K562 (cell line): ENCODE data around the gene NRXN2. TPM values are rescaled to one million over a fixed set of nuclear protein-coding genes. Genes with fewer than 3 reads are reported as not detected.

Source experiments
- CBFA2T2 ChIP-seq: fragments of 450-650 bp; conservative IDR thresholded peaks from 2 replicates; pipeline ENCODE4 v1.6.1; 2017; ENCODE audit warnings: mild to moderate bottlenecking
- CBFA2T3 ChIP-seq: fragments of 450-650 bp; IDR thresholded peaks from 2 replicates; pipeline ENCODE4 v1.6.1; 2017
- ESRRA ChIP-seq: fragments of 450-650 bp; IDR thresholded peaks from 2 replicates; pipeline ENCODE4 v1.6.1; 2014; ENCODE audit warnings: low read depth, mild to moderate bottlenecking, moderate library complexity, borderline replicate concordance
- HIVEP1 ChIP-seq: fragments of 250-450 bp; sonication (Bioruptor Pico); IDR thresholded peaks from 2 replicates; pipeline ENCODE4 v1.4.0; 2020; ENCODE audit warnings: mild to moderate bottlenecking
- MEIS2 ChIP-seq: fragments of 450-650 bp; IDR thresholded peaks from 2 replicates; pipeline ENCODE4 v1.6.1; 2014; ENCODE audit warnings: mild to moderate bottlenecking; ENCODE audit not compliant: partially characterized antibody
- MTA3 ChIP-seq: fragments of 450-650 bp; formaldehyde crosslinking; IDR thresholded peaks from 2 replicates; pipeline ENCODE4 v1.6.1; 2017; ENCODE audit warnings: mild to moderate bottlenecking, borderline replicate concordance
- NRF1 ChIP-seq, 2 experiments: fragments of 450-650 bp; IDR thresholded peaks in 1 of 2; conservative IDR thresholded peaks in 1 of 2; 2 replicates each; pipeline ENCODE4 v1.6.1; 2014; ENCODE audit warnings: mild to moderate bottlenecking in 2 of 2
- PCBP1 ChIP-seq: fragments of 200-400 bp; formaldehyde crosslinking; IDR thresholded peaks from 2 replicates; pipeline ENCODE4 v1.6.1; 2018; ENCODE audit warnings: mild to moderate bottlenecking, low read depth, low read length; ENCODE audit not compliant: poor library complexity, severe bottlenecking
- RBBP5 ChIP-seq: fragments of 200-600 bp; sonication (generic); IDR thresholded peaks from 2 replicates; pipeline ENCODE4 v1.6.1; 2012; ENCODE audit warnings: borderline replicate concordance, mild to moderate bottlenecking, low read length, control low read depth, inconsistent platforms; ENCODE audit not compliant: insufficient read depth, poor library complexity, severe bottlenecking
- ZBTB17 ChIP-seq: fragments of 450-650 bp; formaldehyde crosslinking; IDR thresholded peaks from 2 replicates; pipeline ENCODE4 v1.4.0; 2020; ENCODE audit warnings: mild to moderate bottlenecking
- polyA plus RNA-seq, 8 experiments: library from polyadenylated mRNA; depleted of rRNA in 4 of 8; stranded (reverse) in 5 of 8; unstranded in 3 of 8; fragments of >200 nt; fragmentation: Nextera tagmentation in 2 of 8; fragmentation: Illumina TruSeq in 1 of 8; extraction: Ambion mirVana in 2 of 8; extraction: Trizol in 1 of 8; gene quantifications; 2 replicates each; pipeline versions ENCODE4 v1.2.1 to v1.2.3, GENCODE V29; 2011 to 2014; ENCODE audit warnings: inconsistent platforms in 1 of 8, missing spikeins in 1 of 8
- total RNA-seq, 7 experiments: library from RNA; depleted of rRNA in 6 of 7; stranded (reverse); fragments of >200 nt in 6 of 7; fragmentation: Illumina TruSeq in 2 of 7; extraction: Trizol in 2 of 7; gene quantifications; 2 replicates each; pipeline versions ENCODE4 v1.2.1 to v1.2.3, GENCODE V29; 2011 to 2021; ENCODE audit warnings: low replicate concordance in 1 of 7
- TF ChIP-seq, protein P1 (sequence below), 3 experiments: fragments of 200-800 bp in 1 of 3; fragments of 250-450 bp in 1 of 3; fragments of 450-650 bp in 1 of 3; sonication (Bioruptor Pico) in 1 of 3; sonication (Bioruptor generic) in 1 of 3; formaldehyde crosslinking in 1 of 3; IDR thresholded peaks; 2 replicates each; pipeline versions ENCODE4 v1.6.1 to v1.8.0; 2016 to 2022; ENCODE audit warnings: mild to moderate bottlenecking in 2 of 3, missing genetic modification characterization in 2 of 3, missing compliant biosample characterization in 1 of 3, moderate library complexity in 1 of 3
- TF ChIP-seq, protein P2 (sequence below), 2 experiments: fragments of 250-450 bp in 1 of 2; fragments of 450-650 bp in 1 of 2; sonication (Bioruptor Pico) in 1 of 2; IDR thresholded peaks; 2 replicates each; pipeline versions ENCODE4 v1.6.1 to v1.8.0; 2016 to 2021; ENCODE audit warnings: mild to moderate bottlenecking in 2 of 2, moderate library complexity in 2 of 2, missing compliant biosample characterization in 1 of 2, missing genetic modification characterization in 1 of 2

Gene NRXN2
- total and polyA plus RNA-seq, 9 of the 15 experiments (the other 6 are each of a cell fraction or from before 2014, with no cell fraction given): 0.07 to 0.47 (median 0.15) TPM; not detected in 4

DNA sequence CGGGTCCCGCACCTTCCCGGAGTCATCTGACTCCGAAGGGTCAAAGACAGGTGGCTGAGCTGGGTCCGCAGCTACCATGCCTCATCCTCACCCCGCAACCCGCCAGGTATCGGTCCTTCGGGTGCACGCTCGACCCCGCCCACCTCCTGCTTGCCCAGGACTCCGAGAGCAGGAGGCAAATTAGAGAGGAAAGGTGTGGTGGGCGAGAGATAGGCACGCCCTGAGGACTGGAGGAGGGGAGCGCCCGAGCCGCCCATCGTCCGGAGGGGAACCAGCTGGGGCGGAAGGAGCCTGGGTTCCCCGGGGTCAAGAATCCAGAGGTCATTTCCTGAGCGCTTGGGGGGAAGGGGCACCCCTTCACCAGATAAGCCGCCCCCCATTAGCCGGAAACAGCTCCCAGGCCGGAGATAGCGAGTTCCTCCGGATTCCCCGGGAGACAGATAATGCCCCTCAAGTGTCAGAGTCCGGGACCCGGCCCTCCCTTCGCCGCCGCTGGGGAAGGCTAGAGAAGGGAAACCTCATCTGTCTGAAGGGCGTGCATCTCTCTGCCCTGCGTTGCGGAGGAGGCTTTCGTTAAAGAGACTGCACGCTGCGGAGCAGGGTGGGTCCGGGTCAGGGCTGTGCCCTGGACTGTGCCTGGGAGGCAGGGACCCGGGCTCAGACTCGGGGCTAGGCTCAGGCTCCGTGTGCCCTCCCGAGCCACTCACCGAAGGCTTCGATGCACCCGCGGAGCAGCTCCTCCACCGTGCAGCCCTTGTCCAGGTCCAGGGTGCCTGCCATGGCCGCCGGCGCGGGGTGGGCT, 19.3 kb upstream of the NRXN2 start (continued):
- TF ChIP-seq, protein P1, sequence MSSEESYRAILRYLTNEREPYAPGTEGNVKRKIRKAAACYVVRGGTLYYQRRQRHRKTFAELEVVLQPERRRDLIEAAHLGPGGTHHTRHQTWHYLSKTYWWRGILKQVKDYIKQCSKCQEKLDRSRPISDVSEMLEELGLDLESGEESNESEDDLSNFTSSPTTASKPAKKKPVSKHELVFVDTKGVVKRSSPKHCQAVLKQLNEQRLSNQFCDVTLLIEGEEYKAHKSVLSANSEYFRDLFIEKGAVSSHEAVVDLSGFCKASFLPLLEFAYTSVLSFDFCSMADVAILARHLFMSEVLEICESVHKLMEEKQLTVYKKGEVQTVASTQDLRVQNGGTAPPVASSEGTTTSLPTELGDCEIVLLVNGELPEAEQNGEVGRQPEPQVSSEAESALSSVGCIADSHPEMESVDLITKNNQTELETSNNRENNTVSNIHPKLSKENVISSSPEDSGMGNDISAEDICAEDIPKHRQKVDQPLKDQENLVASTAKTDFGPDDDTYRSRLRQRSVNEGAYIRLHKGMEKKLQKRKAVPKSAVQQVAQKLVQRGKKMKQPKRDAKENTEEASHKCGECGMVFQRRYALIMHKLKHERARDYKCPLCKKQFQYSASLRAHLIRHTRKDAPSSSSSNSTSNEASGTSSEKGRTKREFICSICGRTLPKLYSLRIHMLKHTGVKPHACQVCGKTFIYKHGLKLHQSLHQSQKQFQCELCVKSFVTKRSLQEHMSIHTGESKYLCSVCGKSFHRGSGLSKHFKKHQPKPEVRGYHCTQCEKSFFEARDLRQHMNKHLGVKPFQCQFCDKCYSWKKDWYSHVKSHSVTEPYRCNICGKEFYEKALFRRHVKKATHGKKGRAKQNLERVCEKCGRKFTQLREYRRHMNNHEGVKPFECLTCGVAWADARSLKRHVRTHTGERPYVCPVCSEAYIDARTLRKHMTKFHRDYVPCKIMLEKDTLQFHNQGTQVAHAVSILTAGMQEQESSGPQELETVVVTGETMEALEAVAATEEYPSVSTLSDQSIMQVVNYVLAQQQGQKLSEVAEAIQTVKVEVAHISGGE (CRISPR knock-in tag; IDR thresholded peaks at IDR 0.05): peak in 1 of 3 experiments; percentile 65; a peak in 2 of 6 replicates
- TF ChIP-seq HIVEP1 (CRISPR knock-in tag): no peak
- TF ChIP-seq MEIS2: no peak
- 0 out of 2 replicates have a peak, but pooled peaks have one; percentile 9 for TF ChIP-seq CBFA2T2
- TF ChIP-seq PCBP1: peak; percentile 25
- peak; percentile 47 for TF ChIP-seq CBFA2T3
- TF ChIP-seq MTA3: 0 out of 2 replicates have a peak, but pooled peaks have one; percentile 12
- TF ChIP-seq, protein P2, sequence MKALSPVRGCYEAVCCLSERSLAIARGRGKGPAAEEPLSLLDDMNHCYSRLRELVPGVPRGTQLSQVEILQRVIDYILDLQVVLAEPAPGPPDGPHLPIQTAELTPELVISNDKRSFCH (CRISPR knock-in tag; IDR thresholded peaks at IDR 0.05): no peak
- TF ChIP-seq, protein P2 (tag; IDR thresholded peaks at IDR 0.05): 0 out of 2 replicates have a peak, but pooled peaks have one; percentile 39
- peak; percentile 74 for TF ChIP-seq ZBTB17 (CRISPR knock-in tag)
- TF ChIP-seq NRF1 (conservative IDR thresholded peaks at IDR 0.05 in 1 of 2, IDR thresholded peaks at IDR 0.05 in 1 of 2): 0 out of 4 replicates have a peak, but pooled peaks of 1 of the 2 experiments have one; percentile 43
- peak; percentile 31; the same call in 1 of the 2 replicates for TF ChIP-seq ESRRA
- peak; percentile 46 for TF ChIP-seq RBBP5
